ENCODE measurements around the gene MREG.
"Not testable (repeated sequence)": the region's sequence is repeated elsewhere in the genome, so short reads cannot be mapped to it uniquely, and the experiment has no call there.

MREG gene

GRCh38 chr2:215958257-215958656 is 55.1 kb downstream of the MREG start:
- DNase-seq (ENCODE audit: low read depth): peak; percentile 19

- not testable (repeated sequence) for DNase-seq (ENCODE audit: low read depth)
Observed at GRCh38 chr2:215957354-215958122, 55.8 kb downstream of the MREG start.

- DNase-seq (ENCODE audit: low read depth): no peak
Observed at GRCh38 chr2:215952860-215953637, 60.3 kb downstream of the MREG start.

GRCh38 chr2:215951558-215951957 is 61.8 kb downstream of the MREG start:
- no peak for DNase-seq (ENCODE audit: low read depth)

GRCh38 chr2:215949991-215950404 is 63.4 kb downstream of the MREG start:
- peak; percentile 65 for DNase-seq (ENCODE audit: low read depth)

- no peak for DNase-seq (ENCODE audit: low read depth)
Observed at GRCh38 chr2:215948051-215948450, 65.3 kb downstream of the MREG start.

GRCh38 chr2:215946586-215946985 is 66.8 kb downstream of the MREG start:
- DNase-seq (ENCODE audit: low read depth): no peak

GRCh38 chr2:215942194-215942593 is 71.2 kb downstream of the MREG start:
- DNase-seq (ENCODE audit: low read depth): no peak

GRCh38 chr2:215941726-215942125 is 71.6 kb downstream of the MREG start:
- no peak for DNase-seq (ENCODE audit: low read depth)

- DNase-seq (ENCODE audit: low read depth): no peak
Observed at GRCh38 chr2:215940645-215941184, 72.6 kb downstream of the MREG start.

- DNase-seq (ENCODE audit: low read depth): no peak
Observed at GRCh38 chr2:215937190-215937589, 76.2 kb downstream of the MREG start.

GRCh38 chr2:215933151-215933550 is 80.2 kb downstream of the MREG start:
- DNase-seq (ENCODE audit: low read depth): no peak

GRCh38 chr2:215931256-215931903 is 82.0 kb downstream of the MREG start:
- DNase-seq (ENCODE audit: low read depth): peak; percentile 81

- peak; percentile 48 for DNase-seq (ENCODE audit: low read depth)
Observed at GRCh38 chr2:215930505-215931253, 82.7 kb downstream of the MREG start.

GRCh38 chr2:215929602-215930335 is 83.6 kb downstream of the MREG start:
- DNase-seq (ENCODE audit: low read depth): peak; percentile 54

- DNase-seq (ENCODE audit: low read depth): no peak
Observed at GRCh38 chr2:215928086-215928485, 85.3 kb downstream of the MREG start.

GRCh38 chr2:215926992-215927391 is 86.4 kb downstream of the MREG start:
- DNase-seq (ENCODE audit: low read depth): not testable (repeated sequence)

- DNase-seq (ENCODE audit: low read depth): peak; percentile 88
Observed at GRCh38 chr2:215921895-215922294, 91.5 kb downstream of the MREG start.

GRCh38 chr2:215920244-215921100 is 92.9 kb downstream of the MREG start:
- DNase-seq (ENCODE audit: low read depth): peak; percentile 83

GRCh38 chr2:215919624-215920243 is 93.6 kb downstream of the MREG start:
- no peak for DNase-seq (ENCODE audit: low read depth)
